H4 (cell line): ENCODE data around the gene INO80. TPM values are rescaled to one million over a fixed set of nuclear protein-coding genes. Genes with fewer than 3 reads are reported as not detected.

Experiments
- DNase-seq: peaks from one replicate; pipeline ENCODE4 v3.0.0-alpha.2; 2015; ENCODE audit warnings: low spot score
- total RNA-seq: library from RNA; depleted of rRNA; stranded (reverse); fragments of >200 nt; shearing (Covaris generic); gene quantifications from 2 replicates; pipeline ENCODE4 v1.2.3, GENCODE V29; 2014

INO80 gene
- total RNA-seq, 1 experiment from 2014 or later: 11.4 TPM

GRCh38 chr15:40999190-40999589 is 116.9 kb downstream of the INO80 start:
- DNase-seq: no peak

DNA sequence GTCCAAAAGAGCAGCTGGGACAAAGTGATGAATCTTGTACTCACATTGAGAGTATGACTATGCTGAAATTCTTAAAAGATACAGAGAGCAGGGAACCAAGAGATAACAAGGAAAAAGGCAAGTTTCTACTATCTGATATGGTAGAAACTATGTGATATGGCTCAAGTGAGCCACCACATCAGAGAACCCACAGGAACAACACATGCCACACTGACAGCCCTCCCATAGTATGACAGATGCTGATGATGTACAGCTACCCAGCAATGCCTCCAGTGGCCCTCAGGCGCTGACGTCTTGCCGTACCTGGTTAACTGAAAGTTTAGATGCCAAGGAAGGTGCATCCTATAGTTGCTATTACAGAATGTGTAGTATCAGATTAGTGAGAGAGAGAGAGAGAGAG is 120.4 kb downstream of the INO80 start:
- DNase-seq: no peak

DNA sequence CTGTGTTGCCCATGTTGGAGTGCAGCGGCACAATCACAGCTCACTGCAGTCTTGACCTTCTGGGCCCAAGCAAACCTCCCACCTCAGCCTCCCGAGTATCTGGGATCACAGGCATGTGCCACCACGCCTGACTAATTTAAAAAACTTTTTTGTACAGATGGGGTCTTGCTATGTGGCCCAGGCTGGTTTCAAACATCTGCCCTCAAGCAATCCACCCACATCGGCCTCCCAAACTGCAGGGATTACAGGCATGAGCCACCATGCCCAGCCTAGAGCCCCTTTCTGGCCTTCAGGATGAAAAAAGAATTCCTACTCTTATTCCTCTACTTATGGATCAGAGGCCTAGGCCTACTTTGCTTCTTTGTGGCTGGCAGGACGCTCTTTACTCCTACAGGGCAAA is 123.3 kb downstream of the INO80 start:
- DNase-seq: no peak

GRCh38 chr15:40992241-40992741 is 123.8 kb downstream of the INO80 start:
- no peak for DNase-seq

- DNase-seq: no peak
These were observed 124.7 kb downstream of the INO80 start for GRCh38 chr15:40991355-40991754.

- DNase-seq: no peak
These were observed 125.3 kb downstream of the INO80 start for GRCh38 chr15:40990789-40991188.

DNA sequence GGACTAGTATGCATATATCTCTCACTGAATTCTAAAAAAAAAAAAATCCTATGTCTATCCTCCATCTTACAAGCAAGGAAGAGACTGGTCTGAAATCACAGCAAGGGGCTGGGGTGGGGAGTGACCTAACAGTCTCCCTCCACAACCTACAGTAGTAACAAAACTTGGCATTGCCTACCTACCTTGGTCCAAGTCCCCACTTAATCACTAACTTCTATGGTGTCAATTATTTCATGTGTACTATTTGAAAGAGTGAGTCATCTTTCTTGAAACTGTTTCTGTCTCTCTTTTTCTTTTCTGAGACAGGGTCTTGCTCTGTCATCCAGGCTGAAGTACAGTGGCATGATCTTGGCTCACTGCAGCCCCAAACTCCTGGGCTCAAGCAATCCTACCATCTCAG is 126.0 kb downstream of the INO80 start:
- no peak for DNase-seq

DNA sequence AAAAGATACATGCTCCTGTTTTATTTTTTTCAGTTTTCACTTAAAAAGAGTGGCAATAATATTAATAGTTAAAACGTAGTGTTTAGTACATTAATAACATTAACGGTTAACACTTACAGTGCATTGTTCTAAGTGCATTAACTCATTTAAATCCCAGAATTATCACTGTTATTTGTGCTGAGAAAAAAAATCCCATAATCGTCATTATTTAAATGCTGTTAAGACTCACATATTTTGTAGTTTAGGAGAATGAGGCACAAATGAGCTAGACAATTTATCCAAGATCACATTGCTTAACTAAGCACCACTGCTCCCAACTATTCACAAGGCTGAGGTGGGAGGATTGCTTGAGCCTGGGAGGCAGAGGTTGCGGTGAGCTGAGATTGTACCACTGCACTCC is 127.9 kb downstream of the INO80 start:
- no peak for DNase-seq

DNA sequence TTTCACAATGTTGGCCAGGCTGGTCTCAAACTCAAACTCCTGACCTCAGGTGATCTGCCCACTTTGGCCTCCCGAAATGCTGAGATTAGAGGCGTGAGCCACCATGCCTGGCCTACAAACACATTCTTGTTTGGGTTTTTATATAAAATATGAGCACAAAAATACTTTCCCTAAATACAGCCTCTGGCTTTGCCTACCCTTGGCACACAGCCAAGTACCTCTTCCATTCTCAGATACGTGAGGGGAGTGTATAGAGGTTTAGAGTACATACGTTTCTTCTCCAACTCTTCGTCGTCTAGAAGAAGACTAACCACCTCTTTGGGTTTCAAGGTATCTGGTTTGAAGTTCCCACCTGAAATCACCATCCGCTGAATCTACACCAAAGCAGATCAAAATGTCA is 129.3 kb downstream of the INO80 start:
- DNase-seq: no peak

DNA sequence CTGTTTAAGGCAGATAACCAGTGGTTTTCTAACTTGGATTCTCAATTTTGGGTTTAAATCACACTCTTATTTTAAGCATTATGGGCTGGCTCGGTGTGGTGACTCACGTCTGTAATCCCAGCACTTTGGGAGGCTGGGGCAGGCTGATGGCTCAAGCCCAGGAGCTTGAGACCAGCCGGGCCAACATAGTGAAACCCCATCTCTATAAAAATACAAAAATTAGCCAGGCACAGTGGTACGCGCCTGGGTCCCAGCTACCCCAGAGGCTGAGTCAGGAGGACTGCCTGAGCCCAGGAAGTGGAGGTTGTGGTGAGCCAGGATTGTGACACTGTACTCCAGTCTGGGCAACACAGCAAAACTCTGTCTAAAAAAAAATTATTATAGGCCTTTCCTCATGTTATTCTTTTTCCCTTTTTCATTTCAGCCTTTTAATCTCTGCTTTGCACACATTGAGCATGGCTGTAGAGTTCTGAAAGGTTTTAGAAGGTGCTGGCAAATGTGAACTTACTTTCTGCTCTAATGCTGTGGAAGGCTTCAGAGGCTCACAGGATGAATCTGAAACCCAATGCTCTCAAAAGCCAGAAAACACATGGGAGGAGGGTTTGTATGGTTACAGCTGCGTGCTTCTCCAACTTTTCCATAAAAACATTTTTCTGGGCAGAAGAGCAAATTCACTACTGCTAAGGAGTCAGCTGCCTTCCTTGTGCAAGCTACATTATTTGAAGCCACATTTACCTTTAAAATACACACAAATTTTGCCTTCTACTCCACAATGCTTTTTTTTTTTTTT is 130.3 kb downstream of the INO80 start:
- DNase-seq: no peak

- DNase-seq: no peak
These were observed 131.1 kb downstream of the INO80 start for GRCh38 chr15:40984964-40985363.

GRCh38 chr15:40984406-40984805 is 131.7 kb downstream of the INO80 start:
- no peak for DNase-seq

DNA sequence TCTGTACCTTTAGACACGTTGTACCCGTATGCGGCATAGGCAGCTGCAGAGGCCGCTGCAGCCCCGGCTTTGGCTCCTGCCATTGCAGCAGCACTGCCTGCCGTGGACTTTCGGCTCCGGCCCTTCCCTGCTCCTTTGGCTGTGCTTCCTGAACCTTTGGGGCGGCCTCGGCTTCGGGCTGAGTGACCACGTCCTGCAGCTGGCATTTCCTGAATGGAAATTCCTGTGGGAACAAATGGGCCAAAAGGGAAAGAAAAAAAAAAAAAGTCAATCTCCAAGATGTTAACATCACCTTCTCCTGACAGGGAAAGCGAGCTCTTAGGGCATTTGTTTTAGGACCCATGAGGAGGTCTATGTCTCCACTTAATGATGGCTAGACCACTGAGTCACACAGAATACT is 133.2 kb downstream of the INO80 start:
- no peak for DNase-seq

DNA sequence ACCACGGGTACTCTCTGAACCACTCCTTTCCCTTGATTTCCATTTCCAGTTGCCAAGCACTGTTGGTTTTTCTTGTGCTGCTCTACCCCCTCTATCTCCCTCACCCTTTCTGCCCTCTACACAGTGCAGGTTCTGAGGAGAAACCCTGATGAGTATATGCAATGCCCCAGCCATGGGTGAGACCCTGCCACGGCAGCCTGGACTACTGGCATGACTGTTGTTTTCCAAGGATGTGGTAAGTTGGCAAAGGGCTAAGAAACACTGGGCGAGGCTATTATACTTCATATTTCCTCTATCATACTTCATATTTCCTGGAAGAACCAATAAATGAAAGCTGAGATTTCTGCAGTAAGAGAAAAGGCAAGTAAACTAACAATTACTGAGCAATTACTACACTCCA is 134.9 kb downstream of the INO80 start:
- DNase-seq: no peak

- no peak for DNase-seq
These were observed 137.5 kb downstream of the INO80 start for GRCh38 chr15:40978562-40978961.

GRCh38 chr15:40978141-40978540 is 137.9 kb downstream of the INO80 start:
- DNase-seq: no peak

DNA sequence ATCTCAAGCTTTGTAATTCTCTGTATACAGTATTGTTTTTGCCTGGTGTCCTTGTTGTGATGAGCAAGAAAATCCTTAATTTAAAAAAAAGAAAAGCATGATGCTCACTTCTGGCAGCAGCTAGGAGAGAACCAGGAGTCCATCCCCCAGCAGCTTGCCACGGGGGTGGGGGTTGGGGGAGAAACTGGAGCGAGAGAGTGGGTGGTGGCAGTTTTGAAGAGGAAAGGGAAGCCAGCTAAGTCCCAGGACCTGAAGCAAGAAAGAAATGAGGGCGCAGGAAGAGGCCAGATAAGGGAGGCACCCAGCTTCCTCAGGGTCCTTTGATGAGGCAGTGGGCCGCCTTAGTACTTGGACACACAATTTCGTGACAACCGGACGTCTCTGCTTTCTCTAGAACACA is 139.3 kb downstream of the INO80 start:
- DNase-seq: no peak

DNA sequence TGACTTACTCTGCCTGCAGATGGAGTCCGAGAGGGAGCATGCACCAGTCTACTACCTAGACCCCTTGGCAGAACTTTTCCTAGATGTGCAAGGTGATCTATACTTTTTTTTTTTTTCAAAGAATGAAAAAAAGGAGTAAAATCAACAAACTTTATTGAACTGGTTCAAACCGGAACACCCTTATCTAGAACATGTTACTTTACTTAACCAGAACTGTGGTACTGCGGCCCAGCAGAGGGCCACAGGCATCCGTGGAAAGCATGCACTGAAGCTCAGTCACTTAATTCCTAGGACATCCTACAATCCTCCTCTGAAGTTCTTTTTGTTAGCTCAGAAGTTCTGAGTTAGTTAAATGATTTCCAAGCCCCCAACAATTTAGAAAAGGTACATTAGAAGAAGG is 141.2 kb downstream of the INO80 start:
- DNase-seq: no peak

DNA sequence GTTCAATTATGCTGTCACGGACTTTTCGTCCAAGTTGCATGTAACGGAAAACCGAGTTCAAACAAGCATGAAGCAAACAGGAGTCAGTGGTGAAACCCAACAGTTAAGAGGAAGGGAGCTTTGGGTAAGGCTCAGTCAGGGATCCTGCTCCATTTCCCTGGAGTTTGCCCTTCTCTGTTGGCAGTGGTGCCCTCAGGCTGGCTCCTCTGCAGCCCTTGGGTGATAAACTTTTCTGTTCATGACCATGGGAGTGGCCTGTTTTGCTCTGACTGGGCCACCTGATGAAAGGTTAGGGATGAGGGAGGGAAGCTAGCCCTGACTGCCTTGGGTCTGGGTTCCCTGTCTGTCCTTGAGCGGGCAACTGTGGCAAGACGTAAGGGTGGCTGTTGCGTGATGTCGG is 146.7 kb downstream of the INO80 start:
- no peak for DNase-seq

DNA sequence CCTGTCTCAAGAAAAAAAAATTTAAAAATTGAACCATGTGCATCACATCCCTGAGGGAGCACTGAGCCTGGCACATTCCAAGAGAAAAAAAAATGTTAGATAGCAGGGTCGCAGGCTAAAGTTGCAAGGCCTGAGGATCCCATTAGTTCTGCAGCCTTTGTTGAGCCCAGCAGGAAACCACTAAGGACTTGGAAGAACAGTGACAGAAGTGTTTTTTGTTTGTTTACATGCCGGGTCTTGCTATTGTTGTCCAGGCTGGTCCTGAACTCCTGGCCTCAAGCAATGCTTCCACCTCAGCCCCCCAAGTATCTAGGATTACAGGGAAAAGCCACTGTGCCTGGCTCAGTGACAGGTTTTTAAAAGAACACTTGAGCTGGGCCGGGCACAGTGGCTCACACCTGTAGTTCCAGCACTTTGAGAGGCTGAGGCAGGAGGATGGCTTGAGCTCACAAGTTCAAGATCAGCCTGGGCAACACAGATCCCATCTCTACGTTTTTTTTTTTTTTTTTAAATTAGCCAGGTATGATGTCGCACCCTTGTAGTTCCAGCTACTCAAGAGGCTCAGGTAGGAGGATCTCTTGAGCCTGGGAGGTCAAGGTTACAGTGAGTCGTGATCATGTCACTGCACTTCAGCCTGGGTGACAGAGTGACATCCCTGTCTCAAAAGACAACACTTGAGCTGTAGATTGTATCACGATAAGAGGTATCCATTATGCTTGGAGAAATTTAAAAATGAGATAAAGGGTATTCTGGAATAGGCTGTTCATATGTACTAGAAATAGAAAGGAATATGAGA is 147.6 kb downstream of the INO80 start:
- DNase-seq: no peak

DNA sequence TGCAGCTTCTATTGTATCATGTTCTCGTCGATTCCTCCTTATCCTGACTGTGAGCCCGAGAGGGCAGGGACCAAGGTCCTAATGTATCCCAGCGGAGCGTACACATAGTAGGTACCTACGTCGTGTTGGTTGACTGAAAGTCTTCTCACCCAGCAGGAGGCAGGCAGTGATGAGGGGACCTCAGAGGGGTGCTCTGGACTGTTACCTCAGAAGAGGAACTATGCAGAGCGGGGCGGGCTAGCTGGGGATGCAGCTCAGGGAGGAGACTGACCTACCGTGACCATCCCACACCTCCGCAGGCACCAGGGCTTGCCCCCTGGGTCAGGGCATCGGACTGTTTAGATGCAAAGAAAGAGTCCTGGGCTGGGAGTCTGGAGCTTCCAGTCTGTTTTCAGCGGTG is 151.4 kb downstream of the INO80 start:
- no peak for DNase-seq

DNA sequence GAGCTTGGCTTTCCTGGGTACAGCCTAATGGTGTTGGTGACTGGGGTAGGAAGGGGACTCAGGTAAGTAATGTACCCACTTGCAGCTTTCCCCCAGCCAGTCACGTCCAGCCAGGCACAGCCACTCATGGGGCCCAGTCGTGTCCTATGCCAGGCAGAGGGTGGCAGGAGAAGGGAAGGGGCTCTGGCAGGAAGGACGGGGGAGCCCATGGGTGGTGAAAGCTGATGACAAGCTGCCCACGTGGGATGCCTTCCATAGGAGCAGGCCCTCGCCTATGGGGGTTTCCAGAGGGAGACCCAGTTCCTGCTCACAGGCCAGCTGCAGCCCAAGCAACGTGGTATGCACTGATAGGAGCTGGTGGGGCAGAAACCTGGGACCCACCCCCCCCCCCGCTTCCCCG is 152.1 kb downstream of the INO80 start:
- no peak for DNase-seq

GRCh38 chr15:40963201-40963600 is 152.9 kb downstream of the INO80 start:
- DNase-seq: no peak
